Hematopoietic multipotent progenitor cell treated with erythropoietin and hydrocortisone succinate and interleukin-3 and kit ligand, for 4 days (in vitro differentiated cells): ENCODE data around the gene ACYP2.
"Not testable (repeated sequence)": the region's sequence is repeated elsewhere in the genome, so short reads cannot be mapped to it uniquely, and the experiment has no call there.

Experiments
- DNase-seq: peaks from one replicate; pipeline ENCODE4 v3.0.0-alpha.2; 2015

The ACYP2 gene

DNA sequence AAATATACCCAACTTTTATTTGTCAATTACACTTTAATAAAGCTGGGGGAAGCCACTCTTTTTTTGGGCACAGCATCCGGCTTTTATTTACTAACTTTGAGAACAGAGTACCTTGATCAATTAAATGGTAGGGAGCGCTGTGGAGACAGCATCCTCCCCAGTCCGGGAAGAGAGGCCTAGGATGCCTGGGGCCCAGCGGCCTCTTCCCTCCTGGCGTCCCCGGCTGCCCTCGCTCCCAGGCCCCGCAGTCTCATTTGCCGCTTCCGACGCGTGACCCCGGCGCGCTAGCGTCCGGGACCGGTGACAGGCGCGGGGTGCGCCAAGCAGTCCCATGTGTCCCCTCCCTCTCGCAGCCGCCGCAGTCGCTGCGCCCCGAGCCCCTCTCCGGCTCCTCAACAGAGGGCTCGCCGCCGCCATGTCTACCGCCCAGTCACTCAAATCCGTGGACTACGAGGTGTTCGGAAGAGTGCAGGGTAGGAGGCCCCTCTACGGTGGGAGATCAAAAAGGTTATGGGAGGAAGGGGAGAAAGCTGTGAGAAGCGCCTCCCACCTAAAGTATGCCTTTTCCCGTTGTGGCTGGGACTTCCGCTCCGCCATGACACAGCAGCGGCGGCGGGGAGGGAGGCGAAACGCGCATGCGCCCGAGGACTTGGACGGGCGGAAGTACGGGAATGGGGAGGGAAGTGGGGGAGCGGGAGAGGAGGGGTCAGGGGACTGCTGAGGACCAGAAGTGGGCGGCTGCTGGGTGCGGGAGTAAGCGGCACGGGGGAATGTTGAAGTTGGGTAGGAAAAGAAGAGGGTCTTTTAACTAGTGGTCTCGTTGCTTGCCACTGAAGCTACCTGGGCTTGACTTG lies at the start of gene ACYP2:
TSS of gene ACYP2 (plus strand) at position 332 of the 854 bp plus-strand sequence.
- peak; percentile 98 for DNase-seq

GRCh38 chr2:54065891-54066290 lies 49.5 kb upstream of the ACYP2 start:
- no peak for DNase-seq

DNA sequence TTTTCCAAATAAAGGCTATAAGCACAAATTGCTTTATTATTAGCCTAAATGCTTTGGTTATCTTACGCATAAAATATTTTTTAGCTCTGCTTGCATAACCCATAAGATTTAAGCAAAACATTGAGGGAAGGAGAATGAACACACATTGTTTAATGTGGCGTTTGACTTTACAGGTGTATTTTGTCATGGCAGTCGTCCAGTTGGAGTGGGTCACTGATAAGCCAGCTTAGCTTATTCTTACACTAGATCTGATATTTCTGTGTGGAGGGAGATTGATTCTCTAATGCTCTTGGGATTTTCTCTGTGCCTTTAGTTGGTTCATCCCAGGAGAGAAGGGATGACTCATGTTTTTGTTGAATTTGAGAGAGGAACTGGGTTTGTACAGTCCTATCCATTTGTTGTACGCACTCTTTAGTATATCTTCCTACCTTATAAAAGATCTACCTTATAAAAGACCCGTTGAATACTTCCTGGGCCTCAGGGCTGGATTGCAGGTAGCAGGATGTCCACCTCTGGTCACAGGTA lies 47.5 kb upstream of the ACYP2 start:
- DNase-seq: no peak

DNA sequence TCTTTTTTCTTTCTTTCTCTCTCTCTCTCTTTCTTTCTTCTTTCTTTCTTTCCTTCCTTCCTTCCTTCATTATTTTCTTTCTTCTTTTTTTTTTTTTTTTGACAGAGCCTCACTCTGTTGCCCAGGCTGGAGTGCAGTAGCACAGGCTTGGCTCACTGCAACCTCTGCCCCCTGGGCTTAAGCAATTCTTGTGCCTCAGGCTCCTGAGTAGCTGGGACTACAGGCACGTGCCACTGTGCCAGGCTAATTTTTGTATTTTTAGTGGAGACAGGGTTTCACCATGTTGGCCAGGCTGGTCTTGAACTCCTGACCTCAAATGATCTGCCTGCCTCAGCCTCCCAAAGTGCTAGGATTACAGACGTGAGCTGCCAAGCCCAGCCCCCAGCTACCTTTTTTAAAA lies 42.9 kb upstream of the ACYP2 start:
- DNase-seq: not testable (repeated sequence)

DNA sequence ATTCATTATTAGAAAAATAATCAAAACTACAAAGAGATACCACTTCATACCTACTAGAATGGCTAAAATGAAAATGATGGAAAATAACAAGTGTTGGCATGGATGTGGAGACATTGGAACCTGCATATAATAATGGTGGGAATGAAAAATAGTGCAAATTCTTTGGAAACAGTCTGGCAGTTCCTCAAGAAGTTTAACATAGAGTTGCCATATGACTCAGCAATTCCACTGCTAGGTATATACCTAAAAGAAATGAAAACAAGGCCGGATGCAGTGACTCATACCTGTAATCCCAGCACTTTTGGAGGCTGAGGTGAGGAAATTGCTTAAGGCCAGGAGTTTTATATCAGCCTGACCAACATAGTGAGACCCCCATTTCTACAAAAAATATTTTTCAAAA lies 41.6 kb upstream of the ACYP2 start:
- no peak for DNase-seq

- no peak for DNase-seq
These were observed 40.6 kb upstream of the ACYP2 start for GRCh38 chr2:54074606-54075341.

- DNase-seq: peak; percentile 75
These were observed 38.8 kb upstream of the ACYP2 start for GRCh38 chr2:54076586-54076985.

DNA sequence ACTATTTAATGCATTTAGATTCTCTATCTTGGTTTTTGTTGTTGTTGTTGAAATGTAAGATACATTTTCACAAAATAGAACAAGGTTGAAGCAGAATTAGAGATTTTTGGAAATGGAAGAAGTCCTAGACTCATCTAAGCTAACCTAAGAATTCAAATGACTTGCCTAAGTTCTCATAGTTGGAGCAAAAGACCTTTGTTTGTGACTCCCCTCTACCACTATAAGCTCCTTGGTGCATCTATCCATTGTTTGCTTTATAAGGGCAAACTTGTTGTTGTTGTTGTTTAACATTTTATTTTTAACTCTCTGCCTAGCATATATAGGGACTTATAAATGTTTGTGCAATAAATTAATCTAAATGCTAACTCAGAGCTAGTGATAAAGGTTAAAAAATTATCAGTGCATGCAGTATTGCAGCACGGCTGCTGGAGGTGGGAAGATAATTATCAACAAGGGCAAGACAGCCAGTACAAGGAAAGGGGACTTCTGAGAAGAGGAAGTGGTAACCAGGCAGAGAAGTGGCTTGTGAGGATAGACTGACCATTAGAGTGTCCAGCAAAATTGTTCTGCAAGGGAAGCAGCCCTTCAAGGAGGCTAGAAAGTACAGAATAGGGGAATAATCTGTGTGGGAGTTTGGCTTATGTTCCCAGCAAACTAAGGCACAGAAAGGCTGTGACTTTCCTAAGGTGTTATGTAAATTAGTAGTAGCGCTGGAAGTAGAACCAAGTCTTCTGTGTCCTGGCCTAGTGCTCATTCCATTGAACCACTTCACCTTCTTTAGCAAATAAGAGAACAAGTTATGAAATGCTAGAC lies 38.1 kb upstream of the ACYP2 start:
- peak; percentile 88 for DNase-seq

- DNase-seq: no peak
These were observed 36.1 kb upstream of the ACYP2 start for GRCh38 chr2:54079331-54079730.

GRCh38 chr2:54081574-54081973 lies 33.8 kb upstream of the ACYP2 start:
- peak; percentile 41 for DNase-seq

DNA sequence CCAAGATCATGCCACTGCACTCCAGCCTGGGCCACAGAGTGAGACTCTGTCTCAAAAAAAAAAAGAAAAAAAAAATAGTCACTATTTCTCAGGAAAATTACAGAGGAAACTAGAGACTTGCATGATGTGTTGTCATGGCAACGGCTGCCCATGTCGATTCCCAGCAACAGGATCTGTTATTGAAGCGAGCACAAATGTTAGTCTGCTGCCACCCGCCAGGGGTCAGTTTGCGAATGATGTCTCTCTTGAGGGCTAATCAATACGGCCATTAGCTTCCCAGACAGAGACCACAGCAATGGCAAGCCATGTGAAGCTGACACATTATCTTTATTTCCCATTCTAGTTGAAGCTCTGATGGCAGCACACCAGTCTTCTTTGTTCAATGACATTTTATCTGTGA lies 32.4 kb upstream of the ACYP2 start:
- no peak for DNase-seq

GRCh38 chr2:54083445-54083844 lies 32.0 kb upstream of the ACYP2 start:
- DNase-seq: no peak

DNA sequence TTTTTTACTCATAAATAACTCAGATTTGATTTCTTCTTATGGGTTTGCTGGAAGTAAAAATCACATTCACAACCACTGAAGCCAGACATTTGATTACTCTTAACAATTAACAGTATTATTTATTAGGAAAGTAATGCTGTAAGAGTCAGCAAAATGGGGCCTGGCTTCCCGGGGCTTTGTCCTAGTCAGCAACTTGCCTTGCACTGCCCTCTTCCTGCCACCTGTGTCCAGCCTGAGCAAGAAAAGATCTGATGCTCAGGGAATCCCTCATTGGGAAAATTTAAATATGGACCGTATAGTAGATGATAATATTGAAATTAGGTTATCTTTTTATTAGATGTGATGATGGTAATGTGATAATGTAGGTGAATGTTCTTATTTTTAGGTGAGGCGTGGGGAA lies 30.8 kb upstream of the ACYP2 start:
- peak; percentile 24 for DNase-seq

DNA sequence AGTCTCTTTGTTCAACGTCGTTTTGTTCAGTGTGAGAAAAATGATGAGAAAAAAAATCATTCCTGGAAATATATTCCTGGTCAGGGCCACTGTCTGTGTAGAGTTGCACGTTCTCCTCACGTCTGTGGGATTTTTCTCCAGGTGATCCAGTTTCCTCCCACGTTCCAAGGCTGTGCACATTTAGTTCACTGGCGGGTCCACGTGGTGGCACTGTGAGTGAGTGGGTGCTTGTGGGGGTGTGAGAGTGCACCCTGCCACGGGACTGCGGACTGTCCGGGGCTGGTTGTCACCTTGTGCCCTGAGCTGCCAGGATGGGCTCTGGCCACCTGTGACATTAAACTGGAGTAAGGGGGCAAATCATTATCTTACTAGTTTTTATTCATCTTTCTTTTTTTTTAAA lies 30.3 kb upstream of the ACYP2 start:
- no peak for DNase-seq

DNA sequence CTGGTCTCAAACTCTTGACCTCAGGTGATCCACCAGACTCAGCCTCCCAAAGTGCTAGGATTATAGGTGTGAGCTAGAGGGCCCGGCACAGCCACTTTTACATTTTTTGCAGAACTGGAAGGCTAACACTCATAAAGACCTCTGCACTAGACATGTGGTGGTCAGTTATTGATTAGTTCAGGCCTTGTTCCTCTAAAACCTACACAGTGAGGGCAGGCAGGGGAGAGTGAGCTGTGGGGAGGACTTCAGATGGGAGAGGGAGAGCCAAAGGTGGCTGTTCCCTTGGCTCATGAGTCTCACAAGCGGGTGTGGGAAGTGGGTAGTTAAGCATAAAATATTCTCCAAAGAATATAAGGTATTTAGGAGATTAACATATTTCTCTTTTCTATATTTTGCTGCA lies 29.3 kb upstream of the ACYP2 start:
- no peak for DNase-seq

- no peak for DNase-seq
These were observed 27.2 kb upstream of the ACYP2 start for GRCh38 chr2:54088191-54088634.

GRCh38 chr2:54088719-54089118 lies 26.7 kb upstream of the ACYP2 start:
- no peak for DNase-seq

DNA sequence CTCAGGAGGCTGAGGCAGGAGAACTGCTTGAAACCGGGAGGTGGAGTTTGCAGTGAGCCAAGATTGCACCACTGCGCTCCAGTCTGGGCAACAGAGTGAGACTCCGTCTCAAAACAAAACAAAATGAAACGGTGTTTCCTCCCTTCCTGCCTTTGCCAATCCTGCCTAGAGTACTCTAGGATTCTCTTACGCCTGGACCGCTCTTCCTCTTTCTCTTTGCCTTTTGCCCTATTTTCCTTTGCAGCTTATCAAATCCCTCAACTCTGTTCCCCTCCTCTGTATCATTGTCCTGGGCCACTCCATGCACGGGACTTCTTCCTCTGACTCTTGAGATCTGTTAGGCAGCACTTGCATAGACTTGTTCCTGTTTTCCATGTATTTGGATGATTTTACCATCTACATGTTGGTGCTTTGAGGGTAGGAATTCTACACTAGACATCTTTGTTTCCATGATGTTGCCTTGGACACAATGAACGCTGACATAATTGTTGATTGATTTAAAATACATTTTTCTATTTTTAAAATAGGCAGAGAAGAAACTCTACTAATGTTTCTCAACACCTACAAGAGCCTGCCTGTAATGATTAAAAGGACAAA lies 24.8 kb upstream of the ACYP2 start:
- no peak for DNase-seq

DNA sequence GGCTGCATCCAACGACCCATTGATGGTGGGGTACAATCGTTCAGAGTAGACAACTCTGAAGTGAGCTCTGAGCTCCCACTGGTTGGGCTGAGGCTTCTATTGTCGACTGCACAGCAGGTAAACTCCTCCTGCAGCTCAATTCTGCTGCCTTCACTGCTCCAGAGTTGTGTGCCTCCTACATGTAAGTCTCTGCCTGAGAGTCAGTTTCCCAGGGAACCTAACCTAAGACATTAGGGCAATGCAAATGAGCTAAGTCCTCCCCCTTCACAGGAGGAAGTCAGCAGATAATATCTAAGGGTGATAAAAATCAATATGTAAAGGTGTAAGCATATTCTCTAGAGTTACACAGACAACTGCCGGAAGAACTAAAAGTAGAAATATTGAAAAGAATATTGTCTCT lies 22.5 kb upstream of the ACYP2 start:
- no peak for DNase-seq

DNA sequence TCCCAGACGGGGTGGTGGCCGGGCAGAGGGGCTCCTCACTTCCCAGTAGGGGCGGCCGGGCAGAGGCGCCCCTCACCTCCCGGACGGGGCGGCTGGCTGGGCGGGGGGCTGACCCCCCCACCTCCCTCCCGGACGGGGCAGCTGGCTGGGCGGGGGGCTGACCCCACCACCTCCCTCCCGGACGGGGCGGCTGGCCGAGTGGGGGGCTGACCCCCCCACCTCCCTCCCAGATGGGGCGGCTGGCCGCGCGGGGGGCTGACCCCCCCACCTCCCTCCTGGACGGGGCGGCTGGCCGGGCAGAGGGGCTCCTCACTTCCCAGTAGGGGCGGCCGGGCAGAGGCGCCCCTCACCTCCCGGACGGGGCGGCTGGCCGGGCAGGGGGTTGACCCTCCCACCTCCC lies 20.0 kb upstream of the ACYP2 start:
- not testable (repeated sequence) for DNase-seq

GRCh38 chr2:54096141-54096540 lies 19.3 kb upstream of the ACYP2 start:
- not testable (repeated sequence) for DNase-seq

GRCh38 chr2:54097124-54097523 lies 18.3 kb upstream of the ACYP2 start:
- DNase-seq: no peak

GRCh38 chr2:54099370-54099769 lies 16.0 kb upstream of the ACYP2 start:
- no peak for DNase-seq
